ENCODE measurements around the gene WWOX.

The WWOX gene

DNA sequence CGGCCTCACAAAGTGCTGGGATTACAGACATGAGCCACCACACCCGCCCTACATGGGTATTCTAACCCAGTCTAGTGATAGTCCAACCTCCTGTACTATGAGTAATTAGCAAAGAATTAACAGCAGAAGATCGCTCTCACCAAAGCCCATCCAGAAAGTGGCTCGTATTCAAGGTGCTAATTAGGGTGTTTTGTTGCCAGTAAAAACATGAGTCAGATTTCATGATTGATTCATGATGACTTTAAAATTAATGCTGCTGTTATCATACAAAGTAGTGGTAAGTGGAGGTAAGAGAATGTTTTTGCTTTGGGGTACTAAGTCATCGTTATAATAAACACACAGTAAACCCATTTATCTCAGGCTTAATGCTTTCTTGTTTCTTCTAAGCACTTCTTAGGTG, 428.8 kb downstream of the WWOX start:
- DNase-seq (ENCODE audit: low spot score): no peak
- no peak overlapping the region for H3K4me3 ChIP-seq
- no peak overlapping the region for H3K27ac ChIP-seq
- TF ChIP-seq CTCF (IDR thresholded peaks at IDR 0.05): no peak

DNA sequence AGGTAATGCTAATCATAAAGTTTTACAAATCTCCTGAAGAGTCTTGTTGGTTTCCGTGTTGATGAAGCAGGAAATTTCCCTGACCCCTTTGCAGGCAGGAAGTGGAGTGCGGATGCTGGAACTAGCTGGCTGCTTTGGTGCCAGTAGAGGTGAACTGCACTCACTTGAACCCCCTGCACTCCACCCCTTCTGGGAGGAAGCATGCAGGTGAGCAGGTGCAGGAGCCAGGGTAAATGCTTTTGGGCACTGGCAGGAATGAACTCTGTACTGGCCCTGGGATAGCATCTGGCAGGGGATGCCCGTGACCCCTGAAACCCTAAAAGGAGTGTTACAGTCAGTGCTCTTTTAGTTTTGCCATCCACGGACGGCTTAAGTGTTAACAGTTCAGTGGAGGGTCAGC, 430.4 kb downstream of the WWOX start:
- DNase-seq (ENCODE audit: low spot score): no peak
- no peak for TF ChIP-seq CTCF (IDR thresholded peaks at IDR 0.05)
- H3K4me3 ChIP-seq: no peak overlapping the region
- H3K27ac ChIP-seq: no peak overlapping the region

- no peak overlapping the region for H3K4me3 ChIP-seq
- H3K27ac ChIP-seq: no peak overlapping the region
- no peak for DNase-seq (ENCODE audit: low spot score)
- no peak for TF ChIP-seq CTCF (IDR thresholded peaks at IDR 0.05)
Observed at GRCh38 chr16:78530283-78530682, 430.8 kb downstream of the WWOX start.

DNA sequence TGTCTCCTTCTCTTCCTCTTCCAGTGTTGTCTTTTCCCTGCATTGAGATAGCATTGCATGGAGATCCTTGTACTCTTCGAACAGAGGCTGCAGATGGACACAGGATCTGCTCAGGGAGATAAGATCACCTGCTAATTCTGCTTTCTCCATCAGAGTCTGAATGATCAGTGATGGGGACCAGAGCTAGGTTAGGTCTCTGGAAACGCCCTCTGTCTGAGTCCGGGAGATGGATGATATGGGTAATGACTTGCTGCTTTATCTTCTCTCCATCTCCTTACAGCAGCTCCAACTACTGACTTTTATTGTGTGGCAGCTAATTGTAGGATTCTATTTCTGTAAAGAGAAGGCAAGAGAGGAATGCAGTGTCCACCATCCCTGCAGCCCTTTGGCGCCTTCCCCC, 435.6 kb downstream of the WWOX start:
- DNase-seq (ENCODE audit: low spot score): no peak
- no peak overlapping the region for H3K4me3 ChIP-seq
- no peak overlapping the region for H3K27ac ChIP-seq
- TF ChIP-seq CTCF (IDR thresholded peaks at IDR 0.05): no peak

DNA sequence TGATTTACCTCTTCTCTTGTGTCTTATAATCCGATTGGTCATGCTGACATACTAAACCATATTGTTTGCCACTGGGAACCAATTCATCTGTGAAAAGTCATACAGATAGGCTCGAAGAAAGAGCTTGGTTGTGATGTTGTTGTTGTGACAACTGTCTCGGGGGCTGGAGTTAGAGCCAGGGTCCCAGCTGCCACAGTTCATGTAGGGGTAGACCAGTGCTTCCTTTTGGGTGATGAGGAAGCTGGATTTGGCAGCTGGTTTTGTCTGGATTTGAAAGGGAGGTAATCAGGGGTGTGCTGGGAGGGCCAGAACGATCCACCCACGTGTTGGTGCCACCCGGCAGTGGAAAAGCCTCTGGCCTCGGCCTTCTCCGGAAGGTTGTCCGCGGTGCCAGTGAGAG, 438.1 kb downstream of the WWOX start:
- Histone ChIP-seq H3K27ac (no peak overlapping the region), H3K4me3 (no peak overlapping the region)
- no peak for DNase-seq (ENCODE audit: low spot score)
- TF ChIP-seq CTCF (IDR thresholded peaks at IDR 0.05): no peak

- TF ChIP-seq CTCF (IDR thresholded peaks at IDR 0.05): no peak
- DNase-seq (ENCODE audit: low spot score): no peak
Observed at GRCh38 chr16:78538292-78538691, 438.8 kb downstream of the WWOX start.

GRCh38 chr16:78538919-78539318, 439.5 kb downstream of the WWOX start:
- no peak for TF ChIP-seq CTCF (IDR thresholded peaks at IDR 0.05)
- Histone ChIP-seq H3K27ac (no peak overlapping the region), H3K4me3 (no peak overlapping the region)
- DNase-seq (ENCODE audit: low spot score): no peak

More at GRCh38 chr16:78538292-78538691, 438.8 kb downstream of the WWOX start:
- Histone ChIP-seq H3K27ac (no peak overlapping the region), H3K4me3 (no peak overlapping the region)

Data from coronary artery (tissue), 2 donors.